GM13976 (cell line): ENCODE measurements around the gene XPNPEP2.

Experiments
- DNase-seq: peaks from one replicate; pipeline ENCODE4 v3.0.0; 2012; ENCODE audit warnings: low spot score
- CTCF ChIP-seq: IDR thresholded peaks from 2 replicates; pipeline ENCODE4 v1.5.1; 2012; ENCODE audit warnings: borderline replicate concordance, mild to moderate bottlenecking; ENCODE audit not compliant: insufficient read depth; ENCODE audit errors: extremely low read depth, missing control alignments, control extremely low read depth
- in situ Hi-C: fragments of 300-500 bp; cut with MboI; formaldehyde crosslinking; loops from one replicate; pipeline ENCODE4 v1.12.0; 2022; ENCODE audit warnings: low sequenced_read_pairs, mixed read lengths, inconsistent platforms; ENCODE audit not compliant: unreplicated experiment

The XPNPEP2 gene

DNA sequence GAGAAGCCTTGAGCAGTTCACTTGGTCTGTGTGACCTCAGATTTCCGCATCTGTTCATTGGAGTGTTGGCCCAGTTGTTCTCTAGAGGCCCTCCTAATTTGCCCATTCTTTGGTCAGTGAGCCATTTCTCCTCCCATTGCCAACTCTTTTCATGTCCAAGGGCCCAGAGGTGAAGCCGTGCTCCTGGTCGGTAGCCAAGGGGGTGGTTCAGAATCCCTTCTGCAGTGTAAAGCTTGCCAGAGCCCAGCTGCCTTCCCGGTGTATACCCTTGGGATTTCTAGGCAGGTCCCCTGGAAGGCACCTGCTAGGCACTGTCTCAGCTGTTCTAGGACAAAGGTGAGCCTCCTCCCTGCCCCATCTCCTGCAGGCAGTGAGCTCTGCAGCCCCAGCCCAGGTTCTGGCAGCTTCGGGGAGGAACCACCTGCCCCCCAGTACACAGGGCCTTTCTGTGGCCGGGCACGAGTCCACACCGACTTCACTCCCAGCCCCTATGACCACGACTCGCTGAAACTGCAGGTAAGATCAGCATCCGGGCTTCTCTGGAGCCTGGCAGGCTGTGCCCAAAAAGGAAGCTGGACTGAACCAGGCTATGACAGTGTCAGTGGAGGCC lies 53.3 kb downstream of the XPNPEP2 start:
- no peak for DNase-seq
- TF ChIP-seq CTCF: no peak
- in situ Hi-C loops: no loop called here

GRCh38 chrX:129792586-129793291 lies 54.0 kb downstream of the XPNPEP2 start:
- no peak for TF ChIP-seq CTCF
- DNase-seq: no peak
- in situ Hi-C loops: no loop called here

DNA sequence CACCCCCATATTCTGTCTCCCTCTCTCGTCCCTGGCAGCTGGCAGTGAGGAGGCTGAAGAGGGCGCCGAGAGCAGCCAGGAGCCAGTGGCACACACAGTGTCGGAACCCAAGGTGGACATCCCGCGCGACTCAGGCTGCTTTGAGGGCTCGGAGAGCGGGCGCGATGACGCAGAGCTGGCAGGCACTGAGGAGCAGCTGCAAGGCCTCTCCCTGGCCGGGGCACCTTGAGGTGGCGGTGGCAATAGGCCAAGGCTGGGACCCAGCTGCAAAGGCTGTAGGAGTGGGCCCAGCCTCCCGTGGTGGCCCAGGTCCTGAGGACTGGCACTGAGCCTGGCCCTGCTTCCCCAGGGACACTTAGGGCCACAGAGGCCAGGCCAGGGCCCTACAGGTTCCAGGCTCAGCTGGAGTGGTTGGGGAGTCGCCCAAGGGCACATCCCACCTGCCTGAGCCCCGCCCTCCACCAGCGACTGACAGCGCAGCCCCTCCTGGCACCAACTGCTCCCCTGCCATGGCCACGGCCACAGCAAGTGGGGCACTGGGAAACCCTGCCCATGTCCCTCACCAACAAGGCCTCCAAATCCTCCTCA lies 54.9 kb downstream of the XPNPEP2 start:
- in situ Hi-C loops: no loop called here
- DNase-seq: no peak
- TF ChIP-seq CTCF: no peak

DNA sequence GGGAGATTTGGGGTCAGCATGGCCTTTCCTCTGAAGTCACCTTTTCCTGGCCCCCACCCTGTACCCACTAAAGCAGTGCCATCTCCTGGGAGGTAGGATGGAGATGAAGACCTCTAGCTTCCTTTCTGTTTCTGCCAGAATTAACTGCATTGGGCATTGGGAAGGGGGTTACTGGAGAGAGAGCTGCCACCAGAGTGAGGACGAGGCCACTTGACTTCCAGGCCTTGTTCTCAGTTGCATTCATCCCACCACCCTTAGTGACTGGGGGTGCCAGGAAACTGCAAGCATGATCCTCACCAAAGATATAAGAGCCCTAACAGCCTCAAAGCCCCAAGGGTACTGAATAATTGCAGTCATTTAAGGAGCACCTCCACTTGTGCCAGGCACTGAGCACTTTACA lies 56.8 kb downstream of the XPNPEP2 start:
- no peak for DNase-seq
- in situ Hi-C loops: no loop called here
- TF ChIP-seq CTCF: no peak

- in situ Hi-C loops: no loop called here
- no peak for DNase-seq
- no peak for TF ChIP-seq CTCF
These were observed 58.6 kb downstream of the XPNPEP2 start for GRCh38 chrX:129797251-129797906.

DNA sequence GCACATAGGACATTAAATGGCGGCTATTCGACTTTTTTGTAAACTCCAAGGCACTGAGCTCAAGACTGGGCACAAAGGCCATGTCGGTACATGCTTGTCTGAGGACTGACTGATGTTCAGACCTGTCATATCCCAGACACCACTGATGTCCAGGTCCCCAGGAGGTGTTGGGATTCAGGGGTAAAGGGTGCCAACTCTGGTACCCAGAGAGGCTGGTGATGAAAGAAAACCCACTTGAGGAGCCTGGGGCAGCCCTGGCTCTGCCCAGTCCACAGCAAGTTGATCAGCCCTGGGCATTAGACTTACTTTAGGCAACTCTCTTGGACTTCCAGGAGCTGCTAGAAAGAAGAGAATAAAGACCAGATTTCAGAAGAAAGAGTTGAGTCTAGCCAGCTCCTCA lies 59.7 kb downstream of the XPNPEP2 start:
- no peak for DNase-seq
- in situ Hi-C loops: no loop called here
- TF ChIP-seq CTCF: no peak
